K562 (cell line): ENCODE results near the gene AGPAT3. TPM values are rescaled to one million over a fixed set of nuclear protein-coding genes. Genes with fewer than 3 reads are reported as not detected.

Experiments used
- CAMTA2 ChIP-seq: fragments of 250-450 bp; sonication (Bioruptor Pico); conservative IDR thresholded peaks from 2 replicates; pipeline ENCODE4 v1.5.1; 2022
- CHD2 ChIP-seq: IDR thresholded peaks from 2 replicates; pipeline ENCODE4 v1.6.1; 2011; ENCODE audit warnings: low read depth, low read length
- DIDO1 ChIP-seq: fragments of 450-650 bp; IDR thresholded peaks from 2 replicates; pipeline ENCODE4 v1.6.1; 2016; ENCODE audit warnings: low read depth, missing biosample characterization, missing genetic modification characterization
- FOXA1 ChIP-seq: fragments of 450-650 bp; IDR thresholded peaks from 2 replicates; pipeline ENCODE4 v1.6.1; 2016; ENCODE audit warnings: mild to moderate bottlenecking, borderline replicate concordance
- FOXJ2 ChIP-seq: fragments of 200-800 bp; sonication (Bioruptor generic); IDR thresholded peaks from 2 replicates; pipeline ENCODE4 v1.6.1; 2016; ENCODE audit warnings: missing genetic modification characterization, missing compliant biosample characterization
- HMGN3 ChIP-seq: IDR thresholded peaks from 2 replicates; pipeline ENCODE4 v1.6.1; 2011; ENCODE audit warnings: borderline replicate concordance, low read depth, mild to moderate bottlenecking, mixed read lengths, low read length; ENCODE audit not compliant: insufficient read length; ENCODE audit errors: extremely low read depth
- MXI1 ChIP-seq: IDR thresholded peaks from 2 replicates; pipeline ENCODE4 v1.6.1; 2011; ENCODE audit warnings: low read depth, mild to moderate bottlenecking, improper control_type of control experiment, low read length
- NEUROD1 ChIP-seq: fragments of 150-350 bp; IDR thresholded peaks from 2 replicates; pipeline ENCODE4 v1.6.1; 2014; ENCODE audit warnings: borderline replicate concordance, low read length, low read depth; ENCODE audit not compliant: partially characterized antibody
- NR4A1 ChIP-seq, 2 experiments: fragments of 250-450 bp in 1 of 2; fragments of 450-650 bp in 1 of 2; sonication (Bioruptor Pico) in 1 of 2; IDR thresholded peaks; 2 replicates each; pipeline versions ENCODE4 v1.4.0 to v1.6.1; 2016 to 2020; ENCODE audit warnings: mild to moderate bottlenecking in 2 of 2, missing compliant biosample characterization in 1 of 2, missing genetic modification characterization in 1 of 2, moderate library complexity in 1 of 2
- PATZ1 ChIP-seq: fragments of 250-450 bp; sonication (Bioruptor Pico); IDR thresholded peaks from 2 replicates; pipeline ENCODE4 v1.5.0; 2020; ENCODE audit warnings: mild to moderate bottlenecking, borderline replicate concordance
- RFX7 ChIP-seq: fragments of 250-450 bp; sonication (Bioruptor Pico); IDR thresholded peaks from 2 replicates; pipeline ENCODE4 v1.5.1; 2021; ENCODE audit warnings: mild to moderate bottlenecking
- SRF ChIP-seq, 2 experiments: fragments of 250-450, 450-650 bp in 1 of 2; sonication (Bioruptor Pico) in 1 of 2; sonication (generic) in 1 of 2; formaldehyde crosslinking; IDR thresholded peaks; 2 replicates each; pipeline versions ENCODE4 v1.5.0 to v1.5.1; 2020 to 2022; ENCODE audit warnings: mild to moderate bottlenecking in 1 of 2, missing genetic modification reagents in 1 of 2
- U2AF1 ChIP-seq: fragments of 200-400 bp; formaldehyde crosslinking; optimal IDR thresholded peaks from 2 replicates; pipeline ENCODE3; 2017; ENCODE audit warnings: mild to moderate bottlenecking, low read depth, low read length, moderate library complexity
- ZBTB8A ChIP-seq: fragments of 450-650 bp; IDR thresholded peaks from 2 replicates; pipeline ENCODE4 v1.6.1; 2018; ENCODE audit warnings: mild to moderate bottlenecking, moderate library complexity; ENCODE audit not compliant: partially characterized antibody
- ZNF668 ChIP-seq: fragments of 250-450 bp; sonication (Bioruptor Pico); IDR thresholded peaks from 2 replicates; pipeline ENCODE4 v1.8.0; 2022; ENCODE audit warnings: mild to moderate bottlenecking, inconsistent platforms
- ZNF696 ChIP-seq: fragments of 250-450 bp; sonication (Bioruptor Pico); conservative IDR thresholded peaks from 2 replicates; pipeline ENCODE4 v1.4.0; 2020; ENCODE audit warnings: mild to moderate bottlenecking, moderate library complexity
- ZNF766 ChIP-seq: fragments of 200-800 bp; sonication (Bioruptor generic); conservative IDR thresholded peaks from 2 replicates; pipeline ENCODE4 v1.6.1; 2016; ENCODE audit warnings: missing genetic modification characterization, missing compliant biosample characterization
- polyA plus RNA-seq, 8 experiments: library from polyadenylated mRNA; depleted of rRNA in 4 of 8; stranded (reverse) in 5 of 8; unstranded in 3 of 8; fragments of >200 nt; fragmentation: Nextera tagmentation in 2 of 8; fragmentation: Illumina TruSeq in 1 of 8; extraction: Ambion mirVana in 2 of 8; extraction: Trizol in 1 of 8; gene quantifications; 2 replicates each; pipeline versions ENCODE4 v1.2.1 to v1.2.3, GENCODE V29; 2011 to 2014; ENCODE audit warnings: inconsistent platforms in 1 of 8, missing spikeins in 1 of 8
- total RNA-seq, 7 experiments: library from RNA; depleted of rRNA in 6 of 7; stranded (reverse); fragments of >200 nt in 6 of 7; fragmentation: Illumina TruSeq in 2 of 7; extraction: Trizol in 2 of 7; gene quantifications; 2 replicates each; pipeline versions ENCODE4 v1.2.1 to v1.2.3, GENCODE V29; 2011 to 2021; ENCODE audit warnings: low replicate concordance in 1 of 7
- TF ChIP-seq, protein P1 (sequence below): sonication (generic); formaldehyde crosslinking; IDR thresholded peaks from 2 replicates; pipeline ENCODE4 v1.8.0; 2022; ENCODE audit warnings: mild to moderate bottlenecking, missing genetic modification reagents
- TF ChIP-seq, protein P2 (sequence below): sonication (generic); formaldehyde crosslinking; IDR thresholded peaks from 2 replicates; pipeline ENCODE4 v1.8.0; 2022; ENCODE audit warnings: mild to moderate bottlenecking, missing genetic modification reagents

AGPAT3 gene
- total and polyA plus RNA-seq, 9 of the 15 experiments (the other 6 are each of a cell fraction or from before 2014, with no cell fraction given): 1.5 to 88.4 (median 35.7) TPM

DNA sequence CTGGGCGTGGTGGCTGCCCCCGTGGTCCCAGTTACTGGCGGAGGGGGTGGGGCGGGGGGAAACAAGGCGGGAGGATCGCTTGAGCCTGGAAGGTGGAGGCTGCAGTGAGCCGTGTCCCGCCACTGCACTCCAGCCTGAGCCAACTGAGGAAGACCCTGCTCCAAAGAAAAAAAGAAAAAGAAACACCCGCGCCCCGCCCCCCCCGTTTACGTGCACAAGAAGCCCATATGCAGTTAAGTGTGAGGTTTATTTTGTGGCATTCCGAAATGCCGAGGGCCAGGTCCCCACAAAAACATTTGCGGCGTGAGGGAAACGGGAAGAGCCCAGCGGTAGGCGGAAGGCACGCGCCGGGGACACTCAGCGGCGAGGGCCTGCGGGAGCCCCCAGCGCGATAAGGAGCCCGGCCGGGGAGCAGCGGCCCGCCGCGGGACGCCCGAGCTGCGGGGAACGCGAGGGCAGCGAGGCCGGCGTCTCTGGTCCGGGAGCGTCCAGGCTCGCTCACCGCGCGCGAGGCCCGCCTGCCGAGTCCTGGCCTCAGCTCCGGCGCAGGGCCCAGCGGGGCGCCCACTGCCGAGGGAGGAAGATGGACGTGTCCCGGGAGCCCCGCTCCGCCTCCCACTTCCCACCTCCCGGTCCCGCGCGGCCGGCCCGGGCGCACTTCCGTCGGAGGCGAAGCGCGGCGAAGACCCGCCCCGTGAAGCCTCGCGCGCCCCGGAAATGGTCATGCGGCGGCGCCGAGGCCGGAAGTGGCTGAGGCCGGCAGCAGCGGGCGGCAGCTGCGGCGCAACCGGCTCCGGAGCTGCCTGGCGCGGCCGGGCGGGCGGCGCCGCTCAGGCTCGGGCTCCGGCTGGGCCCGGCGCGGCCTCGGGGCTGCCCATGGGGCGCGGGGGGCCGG lies 146.8 kb downstream of the AGPAT3 start, which contains the start of gene TRAPPC10 (continued):
- TF ChIP-seq DIDO1 (tag) (no peak), NEUROD1 (peak; percentile 26), NR4A1 (CRISPR knock-in tag; IDR thresholded peaks at IDR 0.05) (peak; percentile 91; the same call in 1 of the 2 replicates), NR4A1 (tag; IDR thresholded peaks at IDR 0.05) (no peak), RFX7 (CRISPR knock-in tag) (no peak), ZNF766 (peak; percentile 94), ZNF696 (CRISPR knock-in tag) (no peak), MXI1 (no peak), ZBTB8A (no peak), PATZ1 (CRISPR knock-in tag) (no peak), FOXJ2 (tag) (no peak), FOXA1 (no peak), U2AF1 (peak; percentile 33), HMGN3 (peak; percentile 73), CHD2 (peak; percentile 41; the same call in 1 of the 2 replicates), SRF (CRISPR knock-in tag; IDR thresholded peaks at IDR 0.05) (no peak), ZNF668 (CRISPR knock-in tag) (no peak), CAMTA2 (CRISPR knock-in tag) (no peak)
- TF ChIP-seq, protein P1, sequence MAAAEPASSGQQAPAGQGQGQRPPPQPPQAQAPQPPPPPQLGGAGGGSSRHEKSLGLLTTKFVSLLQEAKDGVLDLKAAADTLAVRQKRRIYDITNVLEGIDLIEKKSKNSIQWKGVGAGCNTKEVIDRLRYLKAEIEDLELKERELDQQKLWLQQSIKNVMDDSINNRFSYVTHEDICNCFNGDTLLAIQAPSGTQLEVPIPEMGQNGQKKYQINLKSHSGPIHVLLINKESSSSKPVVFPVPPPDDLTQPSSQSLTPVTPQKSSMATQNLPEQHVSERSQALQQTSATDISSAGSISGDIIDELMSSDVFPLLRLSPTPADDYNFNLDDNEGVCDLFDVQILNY (CRISPR knock-in tag): no peak; the same call in none of the 2 replicates
- TF ChIP-seq, protein P2, sequence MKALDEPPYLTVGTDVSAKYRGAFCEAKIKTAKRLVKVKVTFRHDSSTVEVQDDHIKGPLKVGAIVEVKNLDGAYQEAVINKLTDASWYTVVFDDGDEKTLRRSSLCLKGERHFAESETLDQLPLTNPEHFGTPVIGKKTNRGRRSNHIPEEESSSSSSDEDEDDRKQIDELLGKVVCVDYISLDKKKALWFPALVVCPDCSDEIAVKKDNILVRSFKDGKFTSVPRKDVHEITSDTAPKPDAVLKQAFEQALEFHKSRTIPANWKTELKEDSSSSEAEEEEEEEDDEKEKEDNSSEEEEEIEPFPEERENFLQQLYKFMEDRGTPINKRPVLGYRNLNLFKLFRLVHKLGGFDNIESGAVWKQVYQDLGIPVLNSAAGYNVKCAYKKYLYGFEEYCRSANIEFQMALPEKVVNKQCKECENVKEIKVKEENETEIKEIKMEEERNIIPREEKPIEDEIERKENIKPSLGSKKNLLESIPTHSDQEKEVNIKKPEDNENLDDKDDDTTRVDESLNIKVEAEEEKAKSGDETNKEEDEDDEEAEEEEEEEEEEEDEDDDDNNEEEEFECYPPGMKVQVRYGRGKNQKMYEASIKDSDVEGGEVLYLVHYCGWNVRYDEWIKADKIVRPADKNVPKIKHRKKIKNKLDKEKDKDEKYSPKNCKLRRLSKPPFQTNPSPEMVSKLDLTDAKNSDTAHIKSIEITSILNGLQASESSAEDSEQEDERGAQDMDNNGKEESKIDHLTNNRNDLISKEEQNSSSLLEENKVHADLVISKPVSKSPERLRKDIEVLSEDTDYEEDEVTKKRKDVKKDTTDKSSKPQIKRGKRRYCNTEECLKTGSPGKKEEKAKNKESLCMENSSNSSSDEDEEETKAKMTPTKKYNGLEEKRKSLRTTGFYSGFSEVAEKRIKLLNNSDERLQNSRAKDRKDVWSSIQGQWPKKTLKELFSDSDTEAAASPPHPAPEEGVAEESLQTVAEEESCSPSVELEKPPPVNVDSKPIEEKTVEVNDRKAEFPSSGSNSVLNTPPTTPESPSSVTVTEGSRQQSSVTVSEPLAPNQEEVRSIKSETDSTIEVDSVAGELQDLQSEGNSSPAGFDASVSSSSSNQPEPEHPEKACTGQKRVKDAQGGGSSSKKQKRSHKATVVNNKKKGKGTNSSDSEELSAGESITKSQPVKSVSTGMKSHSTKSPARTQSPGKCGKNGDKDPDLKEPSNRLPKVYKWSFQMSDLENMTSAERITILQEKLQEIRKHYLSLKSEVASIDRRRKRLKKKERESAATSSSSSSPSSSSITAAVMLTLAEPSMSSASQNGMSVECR (CRISPR knock-in tag): peak; percentile 81
